HG03135 (cell line): ENCODE data around the gene RSRC1.

Experiments
- ATAC-seq: cut with Tn5 transposase; IDR thresholded peaks from one replicate; pipeline ENCODE4 v1.9.1; 2021; ENCODE audit warnings: mild to moderate bottlenecking, moderate library complexity; ENCODE audit not compliant: unreplicated experiment

Gene RSRC1

DNA sequence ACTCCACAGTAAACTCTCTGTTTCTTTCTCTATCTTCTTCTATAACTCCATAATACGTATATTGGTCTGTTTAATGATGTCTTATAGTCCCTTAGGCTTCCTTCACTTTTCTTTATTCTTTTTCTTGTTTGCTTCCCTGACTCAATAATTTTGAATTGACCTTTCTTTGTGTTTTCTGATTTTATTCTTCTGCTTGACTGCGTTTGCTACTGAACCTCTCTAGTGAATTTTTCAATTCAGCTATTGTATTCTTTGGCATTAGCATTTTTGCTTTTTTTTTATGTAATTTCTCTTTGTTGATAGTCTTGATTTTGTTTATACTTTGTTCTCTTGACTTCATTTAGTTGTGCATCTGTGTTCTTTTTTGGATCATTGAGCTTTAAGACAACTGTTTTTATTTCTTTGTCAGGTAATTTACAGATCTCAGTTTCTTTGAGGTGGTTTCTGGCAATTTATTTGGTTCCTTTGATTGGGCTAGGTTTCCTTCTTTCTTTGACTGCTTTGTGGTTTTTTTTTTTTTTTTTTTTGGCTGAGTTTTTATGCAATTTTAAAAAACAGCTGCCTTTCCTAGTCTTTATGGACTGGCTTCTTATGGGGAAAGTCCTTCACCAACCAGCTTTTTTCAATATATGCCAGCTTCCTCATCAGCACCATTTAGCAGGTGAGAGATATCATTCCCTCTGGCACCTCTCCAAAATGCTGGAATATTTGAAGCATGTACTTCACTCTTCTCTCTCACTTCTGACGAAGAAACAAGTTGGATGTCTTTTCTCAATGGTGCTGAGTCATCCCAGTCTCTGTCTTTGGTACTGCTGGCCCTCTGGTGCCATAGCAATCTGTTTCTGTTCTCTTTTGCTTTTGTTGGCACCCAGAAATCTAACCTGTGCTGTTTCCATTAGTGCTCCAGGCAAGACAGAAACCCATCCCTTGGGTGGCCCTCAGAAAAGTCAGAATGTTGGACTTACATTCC is 17.6 kb downstream of the RSRC1 start:
- ATAC-seq = no peak

GRCh38 chr3:158128755-158129154 is 18.9 kb downstream of the RSRC1 start:
- ATAC-seq = no peak

GRCh38 chr3:158134363-158134762 is 24.5 kb downstream of the RSRC1 start:
- no peak for ATAC-seq

GRCh38 chr3:158140396-158140795 is 30.5 kb downstream of the RSRC1 start:
- ATAC-seq = no peak

- ATAC-seq = no peak
Observed at GRCh38 chr3:158148218-158148617, 38.3 kb downstream of the RSRC1 start.

GRCh38 chr3:158152186-158152585 is 42.3 kb downstream of the RSRC1 start:
- ATAC-seq = no peak

DNA sequence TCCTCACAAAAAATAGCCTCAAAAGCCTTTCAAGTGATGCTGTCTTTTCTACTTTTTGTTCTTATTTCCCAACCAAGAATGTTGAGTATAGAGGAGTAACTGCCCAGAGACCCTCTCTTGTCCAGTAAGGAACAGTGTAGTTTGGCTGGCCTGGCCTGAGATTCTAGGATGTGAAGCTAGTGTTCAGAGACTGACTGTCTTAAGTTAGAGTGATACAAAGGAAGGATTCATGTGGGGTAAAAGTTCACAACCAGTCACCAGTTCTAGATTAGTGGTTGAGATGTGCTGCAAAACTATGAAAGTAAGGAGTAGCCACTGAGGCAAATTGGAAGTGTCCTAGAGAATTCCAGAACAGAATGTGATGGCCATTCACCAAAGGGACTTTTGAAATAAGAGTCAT is 49.1 kb downstream of the RSRC1 start:
- no peak for ATAC-seq

DNA sequence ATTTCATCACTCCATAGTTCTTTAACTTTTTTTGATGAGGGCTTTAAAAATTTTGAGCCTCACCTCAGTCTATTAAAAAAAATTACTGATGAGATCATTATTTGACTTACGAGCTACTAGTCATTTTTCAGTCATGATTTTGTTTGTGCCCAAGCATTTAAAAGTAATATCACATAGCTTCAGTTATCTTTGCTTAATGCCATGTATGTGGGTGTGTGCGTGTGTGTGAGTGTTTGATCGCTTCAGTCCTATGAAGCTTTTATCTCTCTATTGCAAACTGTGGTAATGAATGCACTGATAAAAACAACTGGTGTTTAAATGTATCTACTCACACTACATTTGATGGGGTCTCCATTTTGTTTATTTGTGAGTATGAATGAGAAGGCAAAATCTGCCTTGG is 49.8 kb downstream of the RSRC1 start:
- no peak for ATAC-seq

GRCh38 chr3:158160958-158161357 is 51.1 kb downstream of the RSRC1 start:
- ATAC-seq = no peak

- no peak for ATAC-seq
Observed at GRCh38 chr3:158165141-158165655, 55.3 kb downstream of the RSRC1 start.

DNA sequence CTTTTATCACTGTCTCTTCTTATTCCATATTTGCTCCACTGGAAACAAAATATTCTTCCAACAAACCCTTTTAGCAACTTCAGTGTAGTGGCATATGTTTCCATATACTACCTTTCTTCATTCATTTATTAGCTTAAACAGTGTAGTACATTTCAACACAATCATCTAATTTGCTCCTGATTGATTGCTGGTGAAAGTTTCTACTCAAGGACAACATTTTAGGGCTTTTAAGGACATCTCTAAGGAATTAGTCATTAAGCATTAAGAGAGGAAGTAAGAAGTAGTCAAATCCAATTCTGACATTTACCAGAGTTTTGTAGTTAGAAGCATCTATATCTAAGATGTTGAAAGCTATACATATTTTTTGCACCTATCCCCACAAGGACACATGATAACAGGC is 55.8 kb downstream of the RSRC1 start:
- no peak for ATAC-seq

DNA sequence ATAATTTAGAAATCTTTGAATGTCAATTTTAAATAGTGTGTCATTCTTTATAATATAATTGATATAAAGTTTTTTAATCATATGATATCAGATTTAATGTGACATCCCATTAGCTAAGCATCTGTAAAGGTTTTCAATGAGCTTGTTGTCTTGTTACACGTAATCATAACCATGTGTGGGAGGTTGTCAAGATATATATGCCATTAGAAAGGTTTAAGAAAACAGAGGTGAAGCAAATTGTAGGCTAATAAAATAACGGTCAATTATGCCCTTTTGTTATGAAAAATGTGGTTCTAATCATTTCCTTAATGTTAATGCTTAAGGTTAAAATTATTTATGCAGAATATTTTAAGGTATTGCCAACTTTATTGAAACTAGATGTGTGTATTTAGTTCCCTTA is 56.3 kb downstream of the RSRC1 start:
- ATAC-seq = no peak

DNA sequence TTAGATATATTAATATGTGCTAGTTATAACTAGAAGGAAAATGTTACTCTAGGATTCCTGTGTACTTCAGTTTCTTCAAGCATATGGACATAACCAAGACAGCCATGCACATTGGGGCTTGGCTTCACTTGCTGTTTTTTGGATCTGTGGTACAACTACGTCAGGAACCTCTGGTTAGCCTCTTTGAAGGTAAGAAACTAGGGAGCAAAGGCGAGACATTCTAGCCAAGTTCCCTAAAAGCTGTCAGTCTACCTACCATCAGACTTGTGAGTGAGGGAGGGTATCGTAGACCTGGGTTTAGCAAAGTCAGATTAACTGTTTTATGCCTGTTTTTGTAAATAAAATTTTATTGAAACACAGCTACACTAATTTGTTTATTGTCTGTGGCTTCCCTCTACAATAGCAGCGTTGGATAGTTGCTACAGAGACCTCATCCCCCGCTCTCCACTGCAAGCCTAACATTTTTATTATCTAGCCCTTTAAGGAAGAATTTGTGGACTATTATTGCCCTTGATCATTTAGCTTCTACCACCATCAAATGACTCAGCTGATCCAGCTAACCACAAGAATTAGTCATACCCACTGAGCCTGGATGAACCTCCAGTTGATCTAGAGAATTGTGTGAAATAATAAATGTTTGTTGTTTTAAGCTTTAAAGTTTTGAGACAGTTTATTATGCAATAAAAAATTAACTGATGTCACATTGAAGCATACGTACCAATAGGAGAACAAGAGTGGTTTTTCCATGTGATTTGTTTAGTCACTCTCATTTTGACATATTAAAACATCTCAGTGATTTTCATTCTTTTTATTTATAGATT is 58.1 kb downstream of the RSRC1 start:
- no peak for ATAC-seq

DNA sequence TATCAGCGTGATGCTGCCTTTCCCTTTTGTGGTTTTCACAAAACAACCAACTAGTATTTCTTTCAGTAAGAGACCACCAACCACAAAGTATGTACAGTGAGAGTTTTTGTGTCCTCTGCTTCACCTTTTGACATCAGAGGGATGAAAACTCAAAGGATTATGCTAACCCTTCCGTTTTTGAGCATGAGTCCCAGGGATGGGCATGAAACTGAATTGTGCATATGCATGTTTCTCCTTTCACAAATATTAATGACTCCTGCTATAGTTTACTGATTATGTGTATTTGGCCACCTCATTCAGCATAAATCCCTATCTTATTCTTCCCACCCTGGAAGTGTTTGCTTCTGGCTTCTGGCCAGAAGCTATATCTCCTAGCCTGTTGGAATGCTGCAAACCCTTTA is 59.2 kb downstream of the RSRC1 start:
- no peak for ATAC-seq

DNA sequence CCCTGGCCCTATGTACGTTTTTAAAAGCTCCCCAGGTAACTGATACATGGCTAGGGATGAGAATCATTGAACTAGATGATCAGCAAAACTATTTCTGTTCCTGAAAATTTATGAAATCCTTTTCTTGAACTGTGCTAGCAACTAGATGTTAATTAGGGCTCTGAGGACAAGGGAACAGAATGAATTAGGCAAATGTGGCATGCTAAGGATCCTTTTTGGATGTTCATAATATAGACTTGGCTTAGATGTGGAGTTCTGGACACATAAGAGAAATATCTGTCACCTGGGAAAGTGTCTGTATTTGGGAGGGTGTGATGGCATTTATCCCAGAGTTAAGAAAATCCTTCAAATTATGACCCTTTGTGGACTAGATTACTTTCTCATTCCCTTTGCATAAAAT is 71.2 kb downstream of the RSRC1 start:
- ATAC-seq = no peak

GRCh38 chr3:158185711-158186110 is 75.8 kb downstream of the RSRC1 start:
- ATAC-seq = no peak

DNA sequence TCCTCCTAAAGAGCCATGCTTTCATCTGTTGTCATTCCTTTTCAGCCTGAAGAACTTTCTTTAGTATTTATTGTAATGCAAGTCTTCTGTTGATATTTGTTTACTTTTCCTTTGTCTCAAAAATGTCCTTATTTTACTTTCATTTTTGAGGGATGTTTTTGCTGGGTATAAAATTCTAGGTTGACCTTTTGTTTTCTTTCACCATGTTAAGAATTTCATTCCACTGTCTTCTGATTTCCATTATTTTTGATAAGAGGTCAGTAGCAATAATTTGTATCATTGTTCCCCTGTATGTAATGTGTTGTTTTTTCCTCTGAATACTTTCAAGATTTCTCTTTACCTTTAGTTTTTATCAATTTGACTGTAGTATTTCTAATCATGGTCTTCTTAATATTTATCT is 91.1 kb downstream of the RSRC1 start:
- ATAC-seq = no peak

DNA sequence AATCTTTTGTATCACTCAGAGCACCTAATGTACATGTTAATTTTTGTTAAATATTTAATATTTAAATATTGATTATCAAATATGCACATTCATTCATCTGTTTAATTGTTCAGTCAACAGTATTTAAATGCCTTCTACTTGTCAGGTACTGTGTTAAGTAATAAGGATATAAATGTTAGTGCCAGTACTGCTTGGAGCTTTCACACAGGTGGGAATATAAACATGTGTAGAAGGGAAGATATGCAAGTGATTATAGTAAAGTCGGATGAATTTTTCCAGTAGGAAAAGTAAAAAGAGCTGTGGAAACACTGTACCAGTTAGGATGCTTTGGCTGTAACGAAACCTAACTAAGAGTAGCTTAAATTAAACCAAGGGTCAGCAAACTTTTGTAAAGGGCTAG is 95.4 kb downstream of the RSRC1 start:
- no peak for ATAC-seq

GRCh38 chr3:158205994-158206393 is 96.1 kb downstream of the RSRC1 start:
- ATAC-seq = no peak

DNA sequence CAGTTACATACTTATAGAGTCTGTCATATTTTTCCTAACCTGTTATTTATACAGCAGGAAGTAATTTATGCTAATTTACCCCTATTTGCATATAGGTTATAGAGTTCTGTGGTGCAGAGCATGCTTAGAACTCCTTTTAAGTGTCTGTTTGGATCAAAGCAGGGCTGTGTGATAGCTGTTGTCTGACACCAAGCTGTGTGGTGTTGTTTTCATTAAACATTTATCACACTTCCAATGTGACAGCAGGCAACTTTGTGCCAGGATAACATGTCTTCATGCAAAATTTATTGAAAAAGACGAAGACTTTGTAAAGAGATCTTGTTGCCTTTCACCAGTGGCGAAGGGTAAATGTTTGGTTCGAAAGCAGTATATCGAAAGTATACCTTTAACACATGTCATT is 100.2 kb downstream of the RSRC1 start:
- no peak for ATAC-seq

- no peak for ATAC-seq
Observed at GRCh38 chr3:158213461-158213860, 103.6 kb downstream of the RSRC1 start.

DNA sequence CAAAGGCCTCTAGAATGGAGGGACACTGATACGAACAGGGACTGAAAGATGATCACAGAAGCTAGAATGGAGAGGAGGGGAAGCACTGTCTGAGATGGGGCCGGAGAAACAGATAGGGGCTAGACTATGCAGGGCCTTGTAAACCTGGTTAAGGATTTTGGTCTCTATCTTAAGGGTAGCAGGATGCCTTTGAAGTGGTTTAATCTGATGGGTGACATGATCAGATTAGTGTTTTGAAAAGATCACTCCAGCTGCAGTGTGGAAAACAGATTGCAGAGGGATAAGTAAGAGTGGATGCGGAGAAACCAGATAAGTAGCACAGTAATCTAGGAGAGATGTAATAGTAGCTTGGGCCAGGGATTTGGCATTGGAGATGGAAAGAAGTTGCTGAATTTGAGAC is 108.1 kb downstream of the RSRC1 start:
- ATAC-seq = no peak
